HEK293 (cell line): ENCODE measurements around the gene ZNF10.

Source experiments
- GLI4 ChIP-seq: fragments of 450-650 bp; formaldehyde crosslinking; IDR thresholded peaks from 2 replicates; pipeline ENCODE4 v1.5.1; 2016; ENCODE audit warnings: missing biosample characterization, missing genetic modification characterization
- GLIS1 ChIP-seq: fragments of 450-650 bp; formaldehyde crosslinking; IDR thresholded peaks from 2 replicates; pipeline ENCODE4 v1.5.1; 2016; ENCODE audit warnings: missing biosample characterization, missing genetic modification characterization
- INSM2 ChIP-seq: fragments of 450-650 bp; formaldehyde crosslinking; IDR thresholded peaks from 2 replicates; pipeline ENCODE4 v1.5.1; 2016; ENCODE audit warnings: missing biosample characterization, missing genetic modification characterization
- PRDM2 ChIP-seq: fragments of 450-650 bp; formaldehyde crosslinking; IDR thresholded peaks from 2 replicates; pipeline ENCODE4 v1.5.1; 2016; ENCODE audit warnings: missing biosample characterization, missing genetic modification characterization, borderline replicate concordance
- ZBTB21 ChIP-seq: fragments of 450-650 bp; formaldehyde crosslinking; IDR thresholded peaks from 2 replicates; pipeline ENCODE4 v1.5.1; 2017; ENCODE audit warnings: missing biosample characterization, missing genetic modification characterization
- ZBTB6 ChIP-seq: fragments of 450-650 bp; formaldehyde crosslinking; IDR thresholded peaks from 2 replicates; pipeline ENCODE4 v1.5.1; 2017; ENCODE audit warnings: missing biosample characterization, missing genetic modification characterization
- ZBTB8A ChIP-seq: fragments of 450-650 bp; formaldehyde crosslinking; IDR thresholded peaks from 2 replicates; pipeline ENCODE4 v1.5.1; 2016; ENCODE audit warnings: missing biosample characterization, missing genetic modification characterization
- ZFP37 ChIP-seq: fragments of 450-650 bp; formaldehyde crosslinking; IDR thresholded peaks from 2 replicates; pipeline ENCODE4 v1.5.1; 2016; ENCODE audit warnings: missing biosample characterization, missing genetic modification characterization
- ZNF112 ChIP-seq: fragments of 450-650 bp; formaldehyde crosslinking; IDR thresholded peaks from 2 replicates; pipeline ENCODE4 v1.5.0; 2017; ENCODE audit warnings: missing biosample characterization, missing genetic modification characterization
- ZNF169 ChIP-seq: fragments of 450-650 bp; formaldehyde crosslinking; IDR thresholded peaks from 2 replicates; pipeline ENCODE4 v1.5.1; 2016; ENCODE audit warnings: missing biosample characterization, missing genetic modification characterization
- ZNF19 ChIP-seq: fragments of 450-650 bp; formaldehyde crosslinking; IDR thresholded peaks from 2 replicates; pipeline ENCODE4; 2016; ENCODE audit warnings: missing biosample characterization, missing genetic modification characterization, low read depth
- ZNF24 ChIP-seq: fragments of 450-650 bp; formaldehyde crosslinking; IDR thresholded peaks from 2 replicates; pipeline ENCODE4 v1.5.1; 2016; ENCODE audit warnings: missing biosample characterization, missing genetic modification characterization
- ZNF366 ChIP-seq: fragments of 450-650 bp; formaldehyde crosslinking; conservative IDR thresholded peaks from 2 replicates; pipeline ENCODE4 v1.5.1; 2016; ENCODE audit warnings: missing biosample characterization, missing genetic modification characterization
- ZNF423 ChIP-seq: fragments of 450-650 bp; formaldehyde crosslinking; IDR thresholded peaks from 2 replicates; pipeline ENCODE4 v1.5.1; 2016; ENCODE audit warnings: missing biosample characterization, missing genetic modification characterization
- ZNF48 ChIP-seq: fragments of 450-650 bp; formaldehyde crosslinking; IDR thresholded peaks from 2 replicates; pipeline ENCODE4 v1.5.1; 2016; ENCODE audit warnings: missing biosample characterization, missing genetic modification characterization
- ZNF501 ChIP-seq: fragments of 450-650 bp; formaldehyde crosslinking; IDR thresholded peaks from 2 replicates; pipeline ENCODE4 v1.5.1; 2016; ENCODE audit warnings: missing biosample characterization, missing genetic modification characterization
- ZNF510 ChIP-seq: fragments of 450-650 bp; formaldehyde crosslinking; IDR thresholded peaks from 2 replicates; pipeline ENCODE4 v1.5.1; 2018; ENCODE audit warnings: mild to moderate bottlenecking, missing genetic modification characterization, missing biosample characterization; ENCODE audit not compliant: insufficient replicate concordance
- ZNF514 ChIP-seq: fragments of 450-650 bp; formaldehyde crosslinking; IDR thresholded peaks from 2 replicates; pipeline ENCODE4 v1.5.1; 2016; ENCODE audit warnings: missing biosample characterization, missing genetic modification characterization
- ZNF558 ChIP-seq: fragments of 450-650 bp; formaldehyde crosslinking; IDR thresholded peaks from 2 replicates; pipeline ENCODE4 v1.5.1; 2016; ENCODE audit warnings: missing biosample characterization, missing genetic modification characterization
- ZNF596 ChIP-seq: fragments of 450-650 bp; IDR thresholded peaks from 2 replicates; pipeline ENCODE4 v1.5.0; 2018; ENCODE audit warnings: missing biosample characterization, mild to moderate bottlenecking, missing genetic modification characterization, moderate library complexity
- ZNF658 ChIP-seq: fragments of 450-650 bp; formaldehyde crosslinking; IDR thresholded peaks from 2 replicates; pipeline ENCODE4; 2016; ENCODE audit warnings: missing biosample characterization, missing genetic modification characterization
- ZNF777 ChIP-seq: fragments of 450-650 bp; formaldehyde crosslinking; IDR thresholded peaks from 2 replicates; pipeline ENCODE4 v1.5.1; 2017; ENCODE audit warnings: missing biosample characterization, missing genetic modification characterization, borderline replicate concordance
- ZNF785 ChIP-seq: fragments of 450-650 bp; formaldehyde crosslinking; IDR thresholded peaks from 2 replicates; pipeline ENCODE4 v1.5.1; 2016; ENCODE audit warnings: missing biosample characterization, missing genetic modification characterization

ZNF10 gene

GRCh38 chr12:133130808-133131128, 341 bp downstream of the ZNF10 start (continued):
- TF ChIP-seq ZBTB21 (tag by site-specific recombination) = peak; percentile 61
- TF ChIP-seq ZNF510 (tag by site-specific recombination) = no peak
- TF ChIP-seq ZNF501 (tag by site-specific recombination) = 0 out of 2 replicates have a peak, but pooled peaks have one; percentile 18
- TF ChIP-seq ZNF423 (tag by site-specific recombination) = no peak
- no peak for TF ChIP-seq ZNF596 (tag by site-specific recombination)
- TF ChIP-seq ZNF558 (tag by site-specific recombination) = 0 out of 2 replicates have a peak, but pooled peaks have one; percentile 3
- no peak for TF ChIP-seq ZNF48 (tag by site-specific recombination)
- no peak for TF ChIP-seq ZNF19 (tag by site-specific recombination)
- no peak for TF ChIP-seq INSM2 (tag by site-specific recombination)
- no peak for TF ChIP-seq PRDM2 (tag by site-specific recombination)
- TF ChIP-seq ZNF24 (tag by site-specific recombination) = no peak
- TF ChIP-seq ZNF785 = no peak
- 0 out of 2 replicates have a peak, but pooled peaks have one; percentile 1 for TF ChIP-seq ZNF777 (tag by site-specific recombination)
- TF ChIP-seq ZNF514 (tag by site-specific recombination) = no peak
- TF ChIP-seq GLIS1 (tag by site-specific recombination) = no peak
- TF ChIP-seq ZNF366 = 0 out of 2 replicates have a peak, but pooled peaks have one; percentile 10
- TF ChIP-seq ZNF112 (tag by site-specific recombination) = no peak
- TF ChIP-seq GLI4 (tag by site-specific recombination) = no peak
- no peak for TF ChIP-seq ZBTB6 (tag by site-specific recombination)
- TF ChIP-seq ZNF658 = no peak
- 0 out of 2 replicates have a peak, but pooled peaks have one; percentile 76 for TF ChIP-seq ZFP37 (tag by site-specific recombination)
- no peak for TF ChIP-seq ZBTB8A (tag by site-specific recombination)
- TF ChIP-seq ZNF169 (tag by site-specific recombination) = peak; percentile 8; the same call in 1 of the 2 replicates
